ENCODE measurements around the gene ZBTB46. TPM values are rescaled to one million over a fixed set of nuclear protein-coding genes. Genes with fewer than 3 reads are reported as not detected.

Gene ZBTB46
- total RNA-seq, 4 donors from 2014 or later = 1.2 to 6.7 (median 5.7) TPM

- TF ChIP-seq POLR2A (IDR thresholded peaks at IDR 0.05) = no peak
- no peak for TF ChIP-seq CTCF (IDR thresholded peaks at IDR 0.05)
- 17 to 19% methylated on average over 12 of the region's 12 CpGs for WGBS, 2 donors
- intact Hi-C loops (cut with DNase I; ENCODE audit: low total_unique reads) = no loop called here
- no peak overlapping the region for H3K4me3 ChIP-seq (ENCODE audit: low read depth, poor library complexity, severe bottlenecking)
- DNase-seq (ENCODE audit: low spot score in 2 of 2) = no peak
Measured at GRCh38 chr20:63858393-63859165, 27.5 kb upstream of the ZBTB46 start.

GRCh38 chr20:63857764-63858392 is 26.8 kb upstream of the ZBTB46 start:
- TF ChIP-seq CTCF (IDR thresholded peaks at IDR 0.05) (no peak), POLR2A (IDR thresholded peaks at IDR 0.05) (no peak)
- H3K4me3 ChIP-seq (ENCODE audit: low read depth, poor library complexity, severe bottlenecking) = no peak overlapping the region
- intact Hi-C loops (cut with DNase I; ENCODE audit: low total_unique reads) = no loop called here
- DNase-seq (ENCODE audit: low spot score in 2 of 2) = no peak
- 20 to 21% methylated on average over 14 of the region's 14 CpGs for WGBS, 2 donors

GRCh38 chr20:63856098-63856511 is 25.0 kb upstream of the ZBTB46 start:
- no peak for TF ChIP-seq CTCF (IDR thresholded peaks at IDR 0.05)
- no peak for DNase-seq (ENCODE audit: low spot score in 2 of 2)
- H3K4me3 ChIP-seq (ENCODE audit: low read depth, poor library complexity, severe bottlenecking) = no peak overlapping the region
- WGBS, 2 donors = 53 to 62% methylated on average over 22 of the region's 22 CpGs
- intact Hi-C loops (cut with DNase I; ENCODE audit: low total_unique reads) = no loop called here

GRCh38 chr20:63855363-63856097 is 24.5 kb upstream of the ZBTB46 start:
- DNase-seq (ENCODE audit: low spot score in 2 of 2) = no peak
- WGBS, 2 donors = 32 to 33% methylated on average over 21 to 22 of the region's 36 CpGs
- intact Hi-C loops (cut with DNase I; ENCODE audit: low total_unique reads) = no loop called here
- TF ChIP-seq POLR2A (IDR thresholded peaks at IDR 0.05) (no peak), CTCF (IDR thresholded peaks at IDR 0.05) (no peak)
- no peak overlapping the region for H3K4me3 ChIP-seq (ENCODE audit: low read depth, poor library complexity, severe bottlenecking)

GRCh38 chr20:63854766-63855362 is 23.8 kb upstream of the ZBTB46 start:
- WGBS, 2 donors = 1 to 3% methylated on average over 12 to 15 of the region's 26 CpGs
- no peak for TF ChIP-seq POLR2A (IDR thresholded peaks at IDR 0.05)
- no peak for TF ChIP-seq CTCF (IDR thresholded peaks at IDR 0.05)
- H3K4me3 ChIP-seq (ENCODE audit: low read depth, poor library complexity, severe bottlenecking) = no peak overlapping the region
- intact Hi-C loops (cut with DNase I; ENCODE audit: low total_unique reads) = no loop called here
- no peak for DNase-seq (ENCODE audit: low spot score in 2 of 2)

Data from lower leg skin (tissue), 4 donors.